Osteocyte (in vitro differentiated cells): ENCODE data around the gene RTN4RL1. TPM values are rescaled to one million over a fixed set of nuclear protein-coding genes. Genes with fewer than 3 reads are reported as not detected.

Experiments
- DNase-seq: peaks from one replicate; pipeline ENCODE4 v3.0.0; 2021; ENCODE audit warnings: mixed read lengths; ENCODE audit not compliant: unreplicated experiment; ENCODE audit errors: extremely low spot score
- H3K27ac Mint-ChIP-seq: one replicate; pipeline ENCODE4 v1.8.0; 2021; ENCODE audit warnings: mild to moderate bottlenecking, mixed read lengths; ENCODE audit not compliant: unreplicated experiment
- H3K27me3 Mint-ChIP-seq: one replicate; pipeline ENCODE4 v1.8.0; 2021; ENCODE audit warnings: mixed read lengths; ENCODE audit not compliant: unreplicated experiment
- H3K36me3 Mint-ChIP-seq: one replicate; pipeline ENCODE4 v1.8.0; 2021; ENCODE audit warnings: mixed read lengths; ENCODE audit not compliant: unreplicated experiment
- H3K4me1 Mint-ChIP-seq: one replicate; pipeline ENCODE4 v1.8.0; 2021; ENCODE audit warnings: mixed read lengths; ENCODE audit not compliant: unreplicated experiment
- H3K4me3 Mint-ChIP-seq: one replicate; pipeline ENCODE4 v1.8.0; 2021; ENCODE audit warnings: mild to moderate bottlenecking, moderate library complexity, mixed read lengths; ENCODE audit not compliant: unreplicated experiment
- H3K9me3 Mint-ChIP-seq: one replicate; pipeline ENCODE4 v1.8.0; 2021; ENCODE audit warnings: mixed read lengths; ENCODE audit not compliant: unreplicated experiment
- total RNA-seq: library from RNA; stranded (reverse); gene quantifications from 2 replicates; pipeline ENCODE4 v1.2.1, GENCODE V29; 2021
- TF ChIP-seq, protein P1 (sequence below): fragments of 200-600 bp; sonication (generic); IDR thresholded peaks from 2 replicates; pipeline ENCODE4 v1.5.0; 2021; ENCODE audit warnings: antibody characterized with exemption, mild to moderate bottlenecking, moderate library complexity

Gene RTN4RL1
- total RNA-seq, 1 donor from 2014 or later, result 3.7 TPM

DNA sequence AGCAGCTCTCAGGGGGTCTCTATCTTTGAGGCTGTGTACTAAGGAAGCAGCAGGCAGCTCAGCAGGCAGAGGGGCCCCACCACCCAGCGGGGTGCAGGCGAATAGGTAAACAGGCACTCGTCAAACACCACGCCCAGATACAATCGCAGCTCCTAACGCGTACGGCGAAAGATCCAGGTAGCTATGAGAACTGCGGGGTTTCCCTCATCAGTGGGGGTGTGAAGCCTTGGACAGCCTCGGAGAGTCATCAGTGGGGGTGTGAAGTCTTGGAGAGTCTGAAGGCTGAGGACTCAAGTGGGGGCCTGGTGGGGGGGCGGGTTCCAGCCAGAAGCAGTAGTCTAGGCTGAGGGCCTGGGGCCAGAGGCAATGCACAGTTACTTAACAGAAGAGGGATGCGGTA, 69.0 kb downstream of the RTN4RL1 start:
- TF ChIP-seq, protein P1, sequence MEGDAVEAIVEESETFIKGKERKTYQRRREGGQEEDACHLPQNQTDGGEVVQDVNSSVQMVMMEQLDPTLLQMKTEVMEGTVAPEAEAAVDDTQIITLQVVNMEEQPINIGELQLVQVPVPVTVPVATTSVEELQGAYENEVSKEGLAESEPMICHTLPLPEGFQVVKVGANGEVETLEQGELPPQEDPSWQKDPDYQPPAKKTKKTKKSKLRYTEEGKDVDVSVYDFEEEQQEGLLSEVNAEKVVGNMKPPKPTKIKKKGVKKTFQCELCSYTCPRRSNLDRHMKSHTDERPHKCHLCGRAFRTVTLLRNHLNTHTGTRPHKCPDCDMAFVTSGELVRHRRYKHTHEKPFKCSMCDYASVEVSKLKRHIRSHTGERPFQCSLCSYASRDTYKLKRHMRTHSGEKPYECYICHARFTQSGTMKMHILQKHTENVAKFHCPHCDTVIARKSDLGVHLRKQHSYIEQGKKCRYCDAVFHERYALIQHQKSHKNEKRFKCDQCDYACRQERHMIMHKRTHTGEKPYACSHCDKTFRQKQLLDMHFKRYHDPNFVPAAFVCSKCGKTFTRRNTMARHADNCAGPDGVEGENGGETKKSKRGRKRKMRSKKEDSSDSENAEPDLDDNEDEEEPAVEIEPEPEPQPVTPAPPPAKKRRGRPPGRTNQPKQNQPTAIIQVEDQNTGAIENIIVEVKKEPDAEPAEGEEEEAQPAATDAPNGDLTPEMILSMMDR, result no peak
- Mint-ChIP-seq H3K27me3 (no peaks in the 10 kb centered on the region), H3K4me3 (no peak overlapping the region), H3K4me1 (peaks cover 40% of the 10 kb centered on the region), H3K27ac (no peak overlapping the region), H3K9me3 (no peaks in the 10 kb centered on the region), H3K36me3 (no peaks in the 10 kb centered on the region)
- DNase-seq, result no peak

DNA sequence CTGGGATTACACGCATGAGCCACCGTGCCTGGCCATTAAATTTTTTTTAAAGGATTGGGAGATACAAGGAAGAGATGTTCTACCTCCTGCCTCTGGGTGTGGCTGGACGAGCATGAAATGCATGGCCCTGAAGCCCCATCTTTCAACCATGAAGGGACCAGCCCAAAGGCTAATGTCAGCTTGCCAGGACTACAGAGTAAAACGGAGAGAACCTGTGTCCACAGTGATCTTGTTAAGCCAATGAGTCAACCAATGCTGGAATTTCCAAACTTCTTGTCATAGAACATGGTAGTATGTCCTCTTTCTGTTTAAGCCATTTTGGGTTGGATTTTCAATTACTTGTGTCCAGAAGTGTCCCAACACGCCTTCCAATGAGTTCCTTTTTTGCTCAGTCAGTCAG, 71.3 kb downstream of the RTN4RL1 start:
- Mint-ChIP-seq H3K4me1 (peaks cover 19% of the 10 kb centered on the region), H3K9me3 (no peaks in the 10 kb centered on the region), H3K36me3 (no peaks in the 10 kb centered on the region), H3K27ac (no peak overlapping the region), H3K4me3 (no peak overlapping the region), H3K27me3 (no peaks in the 10 kb centered on the region)
- DNase-seq, result no peak
- TF ChIP-seq, protein P1, result no peak

DNA sequence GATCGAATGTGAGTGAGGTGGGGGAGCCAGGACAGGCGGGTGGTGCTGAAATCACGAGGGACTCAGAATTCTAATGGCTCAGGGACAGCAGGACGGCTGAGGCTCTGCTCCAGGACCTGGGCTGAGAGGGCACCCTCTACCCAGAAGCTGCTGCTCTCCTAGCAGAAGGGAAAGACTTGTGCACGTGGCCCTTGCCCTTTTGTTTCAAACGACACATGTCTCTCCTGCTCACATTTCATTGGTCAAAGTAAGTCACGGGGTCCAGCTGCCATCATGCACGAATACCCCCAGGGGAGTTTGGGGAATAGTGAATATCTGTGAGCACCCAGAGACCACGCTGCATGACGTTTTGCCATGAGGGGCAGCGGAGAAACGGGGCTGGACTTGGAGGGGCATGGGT, 73.2 kb downstream of the RTN4RL1 start:
- H3K27ac Mint-ChIP-seq, result no peak overlapping the region
- no peaks in the 10 kb centered on the region for H3K27me3 Mint-ChIP-seq
- no peak overlapping the region for H3K4me3 Mint-ChIP-seq
- DNase-seq, result no peak
- H3K9me3 Mint-ChIP-seq, result no peaks in the 10 kb centered on the region
- no peaks in the 10 kb centered on the region for H3K36me3 Mint-ChIP-seq
- TF ChIP-seq, protein P1, result no peak
- peaks cover 3% of the 10 kb centered on the region for H3K4me1 Mint-ChIP-seq

DNA sequence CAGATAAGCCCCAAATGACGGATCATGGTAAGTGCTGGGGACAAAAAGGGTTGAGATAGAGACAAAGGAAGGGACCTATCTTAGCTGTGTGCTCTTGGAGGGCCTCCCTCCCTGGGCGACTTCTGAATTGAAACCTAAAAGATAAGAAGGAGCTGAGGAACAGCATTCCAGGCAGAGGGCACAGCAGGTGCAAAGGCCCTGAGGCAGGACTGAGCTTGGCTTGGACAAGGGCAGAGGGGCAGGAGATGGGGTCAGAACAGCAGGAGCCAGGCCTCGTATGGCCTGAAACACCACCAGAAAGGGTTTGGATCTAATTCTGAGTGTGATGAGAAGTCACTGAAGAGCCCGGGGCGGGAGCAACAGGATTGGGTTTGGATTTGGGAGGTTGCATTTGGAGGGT, 75.4 kb downstream of the RTN4RL1 start:
- DNase-seq, result no peak
- H3K9me3 Mint-ChIP-seq, result no peaks in the 10 kb centered on the region
- H3K4me3 Mint-ChIP-seq, result no peak overlapping the region
- TF ChIP-seq, protein P1, result no peak
- H3K36me3 Mint-ChIP-seq, result no peaks in the 10 kb centered on the region
- no peaks in the 10 kb centered on the region for H3K27me3 Mint-ChIP-seq
- no peaks in the 10 kb centered on the region for H3K4me1 Mint-ChIP-seq
- no peak overlapping the region for H3K27ac Mint-ChIP-seq

DNA sequence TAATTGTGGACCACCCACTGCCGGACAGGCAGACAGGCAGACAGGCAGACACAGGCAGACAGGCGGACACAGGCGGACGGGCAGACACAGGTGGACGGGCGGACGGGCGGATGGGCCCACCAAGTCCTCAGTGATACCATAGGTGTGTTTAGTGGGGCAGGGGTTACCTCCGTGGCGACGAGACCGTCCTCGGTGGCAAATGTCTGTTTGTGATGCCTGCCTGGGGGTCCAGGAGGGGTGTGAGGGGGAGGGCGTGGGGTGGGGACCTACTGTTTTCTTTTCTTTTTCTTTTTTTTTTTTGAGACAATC, 76.7 kb downstream of the RTN4RL1 start:
- Mint-ChIP-seq H3K4me1 (peaks cover 4% of the 10 kb centered on the region), H3K27ac (no peak overlapping the region), H3K36me3 (no peaks in the 10 kb centered on the region), H3K4me3 (no peak overlapping the region), H3K27me3 (no peaks in the 10 kb centered on the region), H3K9me3 (no peaks in the 10 kb centered on the region)
- TF ChIP-seq, protein P1, result no peak
- no peak for DNase-seq
